H54 (cell line): ENCODE results near the gene CDC23.
"Not testable (repeated sequence)": the region's sequence is repeated elsewhere in the genome, so short reads cannot be mapped to it uniquely, and the experiment has no call there.

Experiments
- DNase-seq: peaks from one replicate; pipeline ENCODE4 v3.0.0; 2011; ENCODE audit warnings: low spot score, mixed read lengths; ENCODE audit not compliant: insufficient read length
- FAIRE-seq: peaks from 3 replicates; lab custom pipeline; 2011; peaks lifted over from hg19 to GRCh38; lab: Jason Lieb, UNC
- POLR2A ChIP-seq: IDR thresholded peaks from 2 replicates; pipeline ENCODE4 v1.6.1; 2011; ENCODE audit warnings: low read depth, mild to moderate bottlenecking, low read length

CDC23 gene

GRCh38 chr5:138213161-138214029 lies at the start of gene CDC23:
TSS of gene CDC23 (minus strand) at chr5:138213323. CDS start at chr5:138213312, 11 bp downstream.
- peak; percentile 86 for DNase-seq
- FAIRE-seq, result peak; percentile 86
- peak; percentile 71 for TF ChIP-seq POLR2A

GRCh38 chr5:138258704-138259292 lies 45.7 kb upstream of the CDC23 start:
- no peak for DNase-seq
- no peak for FAIRE-seq

GRCh38 chr5:138257583-138257982 lies 44.5 kb upstream of the CDC23 start:
- DNase-seq, result no peak
- TF ChIP-seq POLR2A, result no peak
- FAIRE-seq, result no peak

More at GRCh38 chr5:138258704-138259292, 45.7 kb upstream of the CDC23 start:
- no peak for TF ChIP-seq POLR2A

- FAIRE-seq (no peak), DNase-seq (no peak)
- TF ChIP-seq POLR2A, result no peak
Measured at GRCh38 chr5:138252944-138253343, 39.8 kb upstream of the CDC23 start.

- not testable (repeated sequence) for DNase-seq, FAIRE-seq
Measured at GRCh38 chr5:138247800-138248199, 34.7 kb upstream of the CDC23 start.

- DNase-seq (no peak), FAIRE-seq (no peak)
- TF ChIP-seq POLR2A, result no peak
Measured at GRCh38 chr5:138246822-138247221, 33.7 kb upstream of the CDC23 start.

- TF ChIP-seq POLR2A, result no peak
- DNase-seq (no peak), FAIRE-seq (no peak)
Measured at GRCh38 chr5:138246334-138246733, 33.2 kb upstream of the CDC23 start.

- DNase-seq (no peak), FAIRE-seq (no peak)
- TF ChIP-seq POLR2A, result no peak
Measured at GRCh38 chr5:138245717-138246116, 32.6 kb upstream of the CDC23 start.

- FAIRE-seq, result no peak
- DNase-seq, result no peak
- TF ChIP-seq POLR2A, result no peak
Measured at GRCh38 chr5:138243794-138244193, 30.7 kb upstream of the CDC23 start.

- no peak for TF ChIP-seq POLR2A
- no peak for FAIRE-seq
- no peak for DNase-seq
Measured at GRCh38 chr5:138241688-138242571, 28.8 kb upstream of the CDC23 start.

GRCh38 chr5:138240650-138241385 lies 27.7 kb upstream of the CDC23 start:
- no peak for FAIRE-seq
- DNase-seq, result no peak
- no peak for TF ChIP-seq POLR2A

- no peak for TF ChIP-seq POLR2A
- FAIRE-seq (no peak), DNase-seq (no peak)
Measured at GRCh38 chr5:138238034-138238433, 24.9 kb upstream of the CDC23 start.

GRCh38 chr5:138234651-138235050 lies 21.5 kb upstream of the CDC23 start:
- DNase-seq (no peak), FAIRE-seq (no peak)
- TF ChIP-seq POLR2A, result no peak
